Measurements from ENCODE around the gene FPR3.
A peak's percentile ranks its signal among the peaks of the same experiment; 100 is the strongest.
"Not testable (repeated sequence)": the region's sequence is repeated elsewhere in the genome, so short reads cannot be mapped to it uniquely, and the experiment has no call there.

Gene FPR3

GRCh38 chr19:51798062-51798461, 3.1 kb downstream of the FPR3 start:
- H3K36me3 ChIP-seq (ENCODE audit: insufficient read depth, low read length): no peaks in the 10 kb centered on the region
- H3K27me3 ChIP-seq (ENCODE audit: insufficient read depth, low read length): no peaks in the 10 kb centered on the region
- H3K4me3 ChIP-seq (ENCODE audit: low read depth, low read length): no peak overlapping the region
- H2AFZ ChIP-seq (ENCODE audit: low read length, unreplicated experiment): no peak overlapping the region
- peaks cover 21% of the 10 kb centered on the region for H3K4me1 ChIP-seq (ENCODE audit: control insufficient read depth, insufficient read depth, low read length, unreplicated experiment)
- no peaks in the 10 kb centered on the region for H3K79me2 ChIP-seq (ENCODE audit: control insufficient read depth, insufficient read depth, low read length, unreplicated experiment)
- H3K27ac ChIP-seq (ENCODE audit: low read depth, low read length): no peak overlapping the region

DNA sequence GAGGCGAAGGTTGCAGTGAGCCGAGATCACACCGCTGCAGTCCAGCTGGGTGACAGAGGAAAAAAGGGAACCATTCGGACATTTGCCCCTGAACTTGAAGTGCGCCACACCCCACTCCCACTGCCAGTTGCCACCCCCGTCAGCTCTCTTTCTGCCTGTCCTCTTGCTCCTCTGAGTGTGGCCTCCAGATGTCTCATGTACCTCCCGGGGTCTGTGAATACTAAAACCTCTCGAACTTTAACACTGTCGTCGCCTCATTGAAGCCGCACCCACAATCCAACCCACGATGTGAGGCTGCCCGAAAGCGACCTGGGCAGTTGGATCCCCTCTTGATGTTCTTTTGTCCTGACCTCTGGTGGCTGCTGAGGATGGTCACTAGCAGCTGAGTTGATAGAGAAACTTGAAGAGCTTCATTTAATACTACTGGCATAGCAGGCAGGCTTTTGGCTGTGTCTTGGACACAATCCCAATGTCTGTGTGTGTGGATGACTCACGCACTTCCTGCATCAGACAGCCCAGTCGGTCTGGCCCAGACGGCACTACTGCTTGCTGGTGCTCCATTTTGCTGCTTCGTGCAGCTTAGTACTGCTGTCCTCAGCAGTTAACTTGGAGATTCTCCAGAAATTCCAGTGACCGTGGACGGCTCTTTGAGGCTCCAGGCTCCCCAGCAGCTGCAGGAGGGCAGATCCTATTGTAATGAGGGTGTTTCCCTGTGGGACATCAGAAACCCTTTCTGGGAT, 4.2 kb downstream of the FPR3 start:
- Histone ChIP-seq H3K27ac (ENCODE audit: low read depth, low read length) (peak overlapping the region; percentile 88), H3K36me3 (ENCODE audit: insufficient read depth, low read length) (no peaks in the 10 kb centered on the region), H3K4me1 (ENCODE audit: control insufficient read depth, insufficient read depth, low read length, unreplicated experiment) (peaks cover 21% of the 10 kb centered on the region), H3K79me2 (ENCODE audit: control insufficient read depth, insufficient read depth, low read length, unreplicated experiment) (no peaks in the 10 kb centered on the region), H3K27me3 (ENCODE audit: insufficient read depth, low read length) (no peaks in the 10 kb centered on the region), H2AFZ (ENCODE audit: low read length, unreplicated experiment) (peak overlapping the region; percentile 73), H3K4me3 (ENCODE audit: low read depth, low read length) (0 out of 2 replicates have a peak overlapping the region, but pooled peaks have one; percentile 13)

DNA sequence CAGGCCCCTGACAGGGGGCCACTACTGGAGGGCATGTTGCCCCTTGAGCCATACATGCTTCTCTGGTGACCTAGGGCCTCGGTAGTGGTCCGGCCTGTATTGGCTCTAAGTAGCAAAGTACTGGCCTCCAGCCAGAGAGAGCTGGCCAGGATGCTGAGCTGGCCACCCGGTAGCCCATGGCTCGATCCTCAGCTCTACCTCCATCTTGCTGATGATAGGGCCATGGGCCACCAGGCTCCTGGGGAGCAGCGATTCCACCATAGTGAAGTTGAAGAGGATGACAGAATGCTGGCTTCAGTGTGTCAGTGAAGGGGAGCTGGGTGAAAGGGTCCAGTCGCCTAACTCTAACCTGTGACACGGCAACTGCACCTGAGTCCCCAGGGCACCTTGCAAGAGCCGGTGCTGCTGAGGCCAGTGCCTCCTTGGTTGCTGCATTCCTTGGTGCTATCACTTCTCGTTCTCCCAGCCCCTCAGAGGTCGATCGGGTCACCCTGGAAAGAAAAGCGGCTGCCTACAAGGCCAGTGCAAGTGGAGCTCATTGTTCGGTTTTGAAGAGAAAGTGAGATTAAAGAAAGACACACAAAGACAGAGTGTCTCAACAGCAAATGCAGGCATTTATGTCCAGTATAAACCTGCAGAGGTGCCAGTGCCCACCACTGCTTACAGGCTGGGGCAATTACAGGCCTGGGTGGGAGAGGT, 5.0 kb downstream of the FPR3 start:
- Histone ChIP-seq H3K4me3 (ENCODE audit: low read depth, low read length) (0 out of 2 replicates have a peak overlapping the region, but pooled peaks have one; percentile 13), H2AFZ (ENCODE audit: low read length, unreplicated experiment) (no peak overlapping the region)

GRCh38 chr19:51800473-51801244, 5.7 kb downstream of the FPR3 start:
- no peaks in the 10 kb centered on the region for H3K27me3 ChIP-seq (ENCODE audit: insufficient read depth, low read length)
- H2AFZ ChIP-seq (ENCODE audit: low read length, unreplicated experiment): no peak overlapping the region
- no peaks in the 10 kb centered on the region for H3K36me3 ChIP-seq (ENCODE audit: insufficient read depth, low read length)
- H3K4me3 ChIP-seq (ENCODE audit: low read depth, low read length): no peak overlapping the region
- H3K4me1 ChIP-seq (ENCODE audit: control insufficient read depth, insufficient read depth, low read length, unreplicated experiment): peaks cover 21% of the 10 kb centered on the region
- peak overlapping the region; percentile 88 for H3K27ac ChIP-seq (ENCODE audit: low read depth, low read length)
- no peaks in the 10 kb centered on the region for H3K79me2 ChIP-seq (ENCODE audit: control insufficient read depth, insufficient read depth, low read length, unreplicated experiment)

More for the DNA sequence above, 5.0 kb downstream of the FPR3 start:
- peak overlapping the region; percentile 88 for H3K27ac ChIP-seq (ENCODE audit: low read depth, low read length)
- H3K27me3 ChIP-seq (ENCODE audit: insufficient read depth, low read length): no peaks in the 10 kb centered on the region
- no peaks in the 10 kb centered on the region for H3K36me3 ChIP-seq (ENCODE audit: insufficient read depth, low read length)
- H3K79me2 ChIP-seq (ENCODE audit: control insufficient read depth, insufficient read depth, low read length, unreplicated experiment): no peaks in the 10 kb centered on the region
- H3K4me1 ChIP-seq (ENCODE audit: control insufficient read depth, insufficient read depth, low read length, unreplicated experiment): peaks cover 21% of the 10 kb centered on the region

DNA sequence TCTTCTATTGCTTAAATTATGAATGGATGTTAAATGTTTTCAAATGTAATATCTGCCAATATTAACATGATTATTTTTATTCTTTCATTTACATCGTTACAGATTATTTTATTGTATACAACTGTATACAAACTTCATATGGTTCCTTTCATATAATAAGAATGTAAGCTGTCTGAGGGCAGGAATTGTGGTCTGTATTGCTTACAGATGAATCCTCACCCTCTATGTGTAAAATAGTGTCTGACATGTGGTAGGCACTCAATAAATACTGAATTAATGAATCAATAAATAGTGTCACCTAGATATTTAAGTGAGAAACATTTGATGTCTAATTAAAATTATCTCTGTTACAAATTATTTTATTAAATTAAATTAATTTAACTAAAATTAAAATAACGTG, 7.8 kb downstream of the FPR3 start:
- Histone ChIP-seq H3K27me3 (ENCODE audit: insufficient read depth, low read length) (no peaks in the 10 kb centered on the region), H3K4me1 (ENCODE audit: control insufficient read depth, insufficient read depth, low read length, unreplicated experiment) (peaks cover 24% of the 10 kb centered on the region), H3K36me3 (ENCODE audit: insufficient read depth, low read length) (no peaks in the 10 kb centered on the region)

GRCh38 chr19:51803519-51803918, 8.6 kb downstream of the FPR3 start:
- Histone ChIP-seq H3K79me2 (ENCODE audit: control insufficient read depth, insufficient read depth, low read length, unreplicated experiment) (no peaks in the 10 kb centered on the region), H3K4me1 (ENCODE audit: control insufficient read depth, insufficient read depth, low read length, unreplicated experiment) (peaks cover 26% of the 10 kb centered on the region), H3K27me3 (ENCODE audit: insufficient read depth, low read length) (no peaks in the 10 kb centered on the region), H3K27ac (ENCODE audit: low read depth, low read length) (no peak overlapping the region), H2AFZ (ENCODE audit: low read length, unreplicated experiment) (no peak overlapping the region), H3K36me3 (ENCODE audit: insufficient read depth, low read length) (no peaks in the 10 kb centered on the region), H3K4me3 (ENCODE audit: low read depth, low read length) (no peak overlapping the region)

More for the DNA sequence above, 7.8 kb downstream of the FPR3 start:
- Histone ChIP-seq H3K79me2 (ENCODE audit: control insufficient read depth, insufficient read depth, low read length, unreplicated experiment) (no peaks in the 10 kb centered on the region), H3K4me3 (ENCODE audit: low read depth, low read length) (no peak overlapping the region), H3K27ac (ENCODE audit: low read depth, low read length) (no peak overlapping the region), H2AFZ (ENCODE audit: low read length, unreplicated experiment) (no peak overlapping the region)

- H3K4me3 ChIP-seq (ENCODE audit: low read depth, low read length): no peak overlapping the region
- H3K79me2 ChIP-seq (ENCODE audit: control insufficient read depth, insufficient read depth, low read length, unreplicated experiment): no peaks in the 10 kb centered on the region
- H3K27ac ChIP-seq (ENCODE audit: low read depth, low read length): no peak overlapping the region
- H3K36me3 ChIP-seq (ENCODE audit: insufficient read depth, low read length): no peaks in the 10 kb centered on the region
- no peaks in the 10 kb centered on the region for H3K27me3 ChIP-seq (ENCODE audit: insufficient read depth, low read length)
- no peak overlapping the region for H2AFZ ChIP-seq (ENCODE audit: low read length, unreplicated experiment)
- H3K4me1 ChIP-seq (ENCODE audit: control insufficient read depth, insufficient read depth, low read length, unreplicated experiment): peaks cover 26% of the 10 kb centered on the region
Observed at GRCh38 chr19:51803967-51804366, 9.0 kb downstream of the FPR3 start.

DNA sequence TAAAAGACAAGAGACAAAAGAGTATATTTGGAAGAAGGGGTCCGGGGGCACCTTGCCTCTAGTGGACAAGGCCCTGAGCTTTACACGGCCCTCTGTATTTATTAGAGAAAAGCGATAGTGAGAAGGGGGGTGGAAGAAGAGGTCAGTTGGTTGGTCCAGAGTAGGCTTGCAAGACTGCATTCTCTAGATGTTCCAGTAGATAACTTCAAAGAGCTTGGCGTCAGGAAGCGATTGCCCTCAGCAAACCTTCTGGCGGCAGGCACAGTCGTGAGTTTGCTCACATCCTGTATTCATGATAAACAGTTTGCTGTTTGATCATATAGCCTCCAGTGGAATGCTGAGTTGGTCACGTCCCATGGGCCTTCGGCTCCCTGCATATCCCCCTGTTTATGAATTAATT, 9.8 kb downstream of the FPR3 start:
- H3K27me3 ChIP-seq (ENCODE audit: insufficient read depth, low read length); H3K4me3 ChIP-seq (ENCODE audit: low read depth, low read length); H3K79me2 ChIP-seq (ENCODE audit: control insufficient read depth, insufficient read depth, low read length, unreplicated experiment); H3K36me3 ChIP-seq (ENCODE audit: insufficient read depth, low read length); H3K27ac ChIP-seq (ENCODE audit: low read depth, low read length); H2AFZ ChIP-seq (ENCODE audit: low read length, unreplicated experiment): not testable (repeated sequence)
- peaks cover 21% of the 10 kb centered on the region for H3K4me1 ChIP-seq (ENCODE audit: control insufficient read depth, insufficient read depth, low read length, unreplicated experiment)

GRCh38 chr19:51805396-51805795, 10.4 kb downstream of the FPR3 start:
- not testable (repeated sequence) for H2AFZ ChIP-seq (ENCODE audit: low read length, unreplicated experiment); H3K27ac ChIP-seq (ENCODE audit: low read depth, low read length); H3K4me3 ChIP-seq (ENCODE audit: low read depth, low read length); H3K36me3 ChIP-seq (ENCODE audit: insufficient read depth, low read length); H3K27me3 ChIP-seq (ENCODE audit: insufficient read depth, low read length); H3K79me2 ChIP-seq (ENCODE audit: control insufficient read depth, insufficient read depth, low read length, unreplicated experiment)
- peaks cover 20% of the 10 kb centered on the region for H3K4me1 ChIP-seq (ENCODE audit: control insufficient read depth, insufficient read depth, low read length, unreplicated experiment)

GRCh38 chr19:51806571-51806970, 11.6 kb downstream of the FPR3 start:
- H3K4me3 ChIP-seq (ENCODE audit: low read depth, low read length); H3K36me3 ChIP-seq (ENCODE audit: insufficient read depth, low read length); H3K27ac ChIP-seq (ENCODE audit: low read depth, low read length); H3K79me2 ChIP-seq (ENCODE audit: control insufficient read depth, insufficient read depth, low read length, unreplicated experiment); H2AFZ ChIP-seq (ENCODE audit: low read length, unreplicated experiment); H3K27me3 ChIP-seq (ENCODE audit: insufficient read depth, low read length): not testable (repeated sequence)
- peaks cover 16% of the 10 kb centered on the region for H3K4me1 ChIP-seq (ENCODE audit: control insufficient read depth, insufficient read depth, low read length, unreplicated experiment)
